Upper lobe of right lung (tissue), 1 donor: ENCODE results near the gene SHANK3. TPM values are rescaled to one million over a fixed set of nuclear protein-coding genes. Genes with fewer than 3 reads are reported as not detected.
A peak's percentile ranks its signal among the peaks of the same experiment; 100 is the strongest.
"Not testable (repeated sequence)": the region's sequence is repeated elsewhere in the genome, so short reads cannot be mapped to it uniquely, and the experiment has no call there.

Experiments
- ATAC-seq: fragments of 200-7000 bp; cut with Tn5 transposase; one replicate; pipeline ENCODE4 v1.9.1; 2020; ENCODE audit warnings: mild to moderate bottlenecking, moderate library complexity
- DNase-seq: peaks from one replicate; pipeline ENCODE4 v3.0.0-alpha.2; 2020
- H3K27ac ChIP-seq: fragments of 200-600 bp; one replicate; pipeline ENCODE4 v1.8.0; 2022
- H3K27me3 ChIP-seq: fragments of 200-600 bp; one replicate; pipeline ENCODE4 v1.8.0; 2022; ENCODE audit warnings: mild to moderate bottlenecking
- H3K36me3 ChIP-seq: fragments of 200-600 bp; one replicate; pipeline ENCODE4 v1.8.0; 2022
- H3K4me1 ChIP-seq: fragments of 200-600 bp; one replicate; pipeline ENCODE4 v1.8.0; 2022
- H3K4me3 ChIP-seq: fragments of 200-600 bp; one replicate; pipeline ENCODE4 v1.8.0; 2022; ENCODE audit warnings: mild to moderate bottlenecking
- H3K9me3 ChIP-seq: fragments of 200-600 bp; one replicate; pipeline ENCODE4 v1.8.0; 2022
- CTCF ChIP-seq: fragments of 200-600 bp; IDR thresholded peaks from one replicate; pipeline ENCODE4 v1.8.0; 2022; ENCODE audit warnings: antibody characterized with exemption
- intact Hi-C: fragments of 100-400 bp; cut with DNase I; formaldehyde crosslinking; loops from one replicate; pipeline ENCODE4 v1.11.0; 2022
- total RNA-seq: library from RNA; stranded (reverse); fragmentation: NEBNext Ultra II Directional; extraction: Animal tissue kit (Norgen Biotek cat#: 25700); gene quantifications from one replicate; pipeline ENCODE4 v1.2.1, GENCODE V29; 2021
- donor health status: DM: no; HTN: yes; CAD: no; lungs with severe emphysema.

The SHANK3 gene
- total RNA-seq, 1 donor from 2014 or later: 59.9 TPM

GRCh38 chr22:50633771-50634170 is 38.9 kb upstream of the SHANK3 start:
- no peak overlapping the region for H3K27ac ChIP-seq
- no peak for ATAC-seq
- no peaks in the 10 kb centered on the region for H3K36me3 ChIP-seq
- no peak overlapping the region for H3K4me3 ChIP-seq
- no peaks in the 10 kb centered on the region for H3K9me3 ChIP-seq
- H3K27me3 ChIP-seq: no peaks in the 10 kb centered on the region
- TF ChIP-seq CTCF: no peak
- no peaks in the 10 kb centered on the region for H3K4me1 ChIP-seq
- intact Hi-C loops: no loop called here
- no peak for DNase-seq

DNA sequence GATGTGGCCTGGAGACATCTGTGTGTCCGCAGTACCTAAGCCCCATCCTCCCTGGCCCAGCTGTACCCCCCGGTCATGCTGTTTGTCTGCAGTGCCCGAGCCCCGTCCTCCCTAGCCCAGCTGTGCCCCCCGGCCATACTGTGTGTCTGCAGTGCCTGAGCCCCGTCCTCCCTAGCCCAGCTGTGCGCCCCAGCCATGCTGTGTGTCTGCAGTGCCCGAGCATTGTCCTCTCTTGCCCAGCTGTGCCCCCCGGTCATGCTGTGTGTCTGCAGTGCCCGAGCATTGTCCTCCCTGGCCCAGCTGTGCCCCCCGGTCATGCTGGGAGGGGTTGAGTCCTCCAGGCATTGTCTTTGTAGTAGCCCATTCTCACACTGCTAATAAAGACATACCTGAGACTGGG is 37.0 kb upstream of the SHANK3 start:
- H3K9me3 ChIP-seq: no peaks in the 10 kb centered on the region
- no peak for ATAC-seq
- H3K27ac ChIP-seq: no peak overlapping the region
- H3K4me1 ChIP-seq: no peaks in the 10 kb centered on the region
- H3K27me3 ChIP-seq: no peaks in the 10 kb centered on the region
- TF ChIP-seq CTCF: no peak
- H3K4me3 ChIP-seq: no peak overlapping the region
- intact Hi-C loops: no loop called here
- DNase-seq: no peak
- no peaks in the 10 kb centered on the region for H3K36me3 ChIP-seq

- H3K27ac ChIP-seq: not testable (repeated sequence)
Observed at GRCh38 chr22:50640296-50640695, 32.3 kb upstream of the SHANK3 start.

GRCh38 chr22:50640857-50641647 is 31.6 kb upstream of the SHANK3 start:
- no peaks in the 10 kb centered on the region for H3K9me3 ChIP-seq
- peaks cover 17% of the 10 kb centered on the region for H3K4me1 ChIP-seq
- no peak for TF ChIP-seq CTCF
- peak; percentile 23 for ATAC-seq
- no peak overlapping the region for H3K4me3 ChIP-seq
- peak overlapping the region; percentile 68 for H3K27ac ChIP-seq
- H3K36me3 ChIP-seq: no peaks in the 10 kb centered on the region
- no peaks in the 10 kb centered on the region for H3K27me3 ChIP-seq
- intact Hi-C loops: no loop called here
- DNase-seq: peak; percentile 40

More at GRCh38 chr22:50640296-50640695, 32.3 kb upstream of the SHANK3 start:
- H3K4me1 ChIP-seq: peaks cover 17% of the 10 kb centered on the region
- DNase-seq, H3K27me3 ChIP-seq, intact Hi-C loops, H3K36me3 ChIP-seq, ATAC-seq, H3K4me3 ChIP-seq, H3K9me3 ChIP-seq: not testable (repeated sequence)

GRCh38 chr22:50641696-50642607 is 30.7 kb upstream of the SHANK3 start:
- intact Hi-C loops: no loop called here
- ATAC-seq (peak; percentile 85), DNase-seq (peak; percentile 71)
- H3K27ac ChIP-seq: peak overlapping the region; percentile 68
- TF ChIP-seq CTCF: peak; percentile 40
- H3K9me3 ChIP-seq: no peaks in the 10 kb centered on the region
- no peaks in the 10 kb centered on the region for H3K36me3 ChIP-seq
- peaks cover 17% of the 10 kb centered on the region for H3K4me1 ChIP-seq
- no peaks in the 10 kb centered on the region for H3K27me3 ChIP-seq
- no peak overlapping the region for H3K4me3 ChIP-seq

GRCh38 chr22:50643021-50643820 is 29.4 kb upstream of the SHANK3 start:
- ATAC-seq: not testable (repeated sequence)

GRCh38 chr22:50643821-50644101 is 28.9 kb upstream of the SHANK3 start:
- peaks cover 17% of the 10 kb centered on the region for H3K4me1 ChIP-seq
- ATAC-seq, H3K27ac ChIP-seq, DNase-seq, intact Hi-C loops, H3K36me3 ChIP-seq, H3K9me3 ChIP-seq, H3K4me3 ChIP-seq, H3K27me3 ChIP-seq: not testable (repeated sequence)

More at GRCh38 chr22:50643021-50643820, 29.4 kb upstream of the SHANK3 start:
- H3K4me1 ChIP-seq: peaks cover 17% of the 10 kb centered on the region
- H3K4me3 ChIP-seq, H3K27ac ChIP-seq, H3K27me3 ChIP-seq, H3K9me3 ChIP-seq, H3K36me3 ChIP-seq, intact Hi-C loops: not testable (repeated sequence)
- DNase-seq: peak; percentile 48
